Coronary artery (tissue), 2 donors: ENCODE data around the gene WDFY2.

Source experiments
- DNase-seq: peaks from one replicate; pipeline ENCODE4 v3.0.0-alpha.2; 2017; ENCODE audit warnings: low spot score
- H3K27ac ChIP-seq, 2 donors: fragments of 200-600 bp; sonication (generic); one replicate each; pipeline ENCODE4 v1.5.1; 2016 to 2019
- H3K4me3 ChIP-seq: fragments of 200-600 bp; sonication (generic); 2 replicates; pipeline ENCODE4 v1.5.1; 2016; ENCODE audit warnings: mild to moderate bottlenecking, moderate library complexity
- CTCF ChIP-seq: fragments of 200-600 bp; sonication (generic); IDR thresholded peaks from one replicate; pipeline ENCODE4 v1.5.1; 2019; ENCODE audit warnings: antibody characterized with exemption

The WDFY2 gene

GRCh38 chr13:51763486-51763885 is 179.2 kb downstream of the WDFY2 start:
- peak overlapping the region; percentile 31 to 82 for H3K27ac ChIP-seq
- DNase-seq: no peak

GRCh38 chr13:51764184-51765141 is 180.2 kb downstream of the WDFY2 start:
- DNase-seq: peak; percentile 89
- Histone ChIP-seq H3K27ac (peak overlapping the region; percentile 82 to 89), H3K4me3 (peak overlapping the region; percentile 28)
- no peak for TF ChIP-seq CTCF

More at GRCh38 chr13:51763486-51763885, 179.2 kb downstream of the WDFY2 start:
- H3K4me3 ChIP-seq: no peak overlapping the region
- no peak for TF ChIP-seq CTCF

- no peak for TF ChIP-seq CTCF
- peak overlapping the region; percentile 28 for H3K4me3 ChIP-seq
- DNase-seq: no peak
- H3K27ac ChIP-seq: peak overlapping the region; percentile 82 to 89
Observed at GRCh38 chr13:51765142-51765515, 180.9 kb downstream of the WDFY2 start.

- DNase-seq: no peak
- no peak for TF ChIP-seq CTCF
- no peak overlapping the region for H3K4me3 ChIP-seq
- no peak overlapping the region for H3K27ac ChIP-seq
Observed at GRCh38 chr13:51767100-51767499, 182.8 kb downstream of the WDFY2 start.

- no peak for TF ChIP-seq CTCF
- Histone ChIP-seq H3K27ac (peak overlapping the region; percentile 86 to 88), H3K4me3 (no peak overlapping the region)
- DNase-seq: no peak
Observed at GRCh38 chr13:51768378-51768921, 184.2 kb downstream of the WDFY2 start.

- Histone ChIP-seq H3K27ac (peak overlapping the region; percentile 86 to 88), H3K4me3 (no peak overlapping the region)
- no peak for DNase-seq
- no peak for TF ChIP-seq CTCF
Observed at GRCh38 chr13:51768976-51769375, 184.7 kb downstream of the WDFY2 start.
